ENCODE measurements around the gene MDH1. TPM values are rescaled to one million over a fixed set of nuclear protein-coding genes. Genes with fewer than 3 reads are reported as not detected.

Gene MDH1
- total and polyA plus RNA-seq, 4 donors: 75.6 to 210 (median 118) TPM

DNA sequence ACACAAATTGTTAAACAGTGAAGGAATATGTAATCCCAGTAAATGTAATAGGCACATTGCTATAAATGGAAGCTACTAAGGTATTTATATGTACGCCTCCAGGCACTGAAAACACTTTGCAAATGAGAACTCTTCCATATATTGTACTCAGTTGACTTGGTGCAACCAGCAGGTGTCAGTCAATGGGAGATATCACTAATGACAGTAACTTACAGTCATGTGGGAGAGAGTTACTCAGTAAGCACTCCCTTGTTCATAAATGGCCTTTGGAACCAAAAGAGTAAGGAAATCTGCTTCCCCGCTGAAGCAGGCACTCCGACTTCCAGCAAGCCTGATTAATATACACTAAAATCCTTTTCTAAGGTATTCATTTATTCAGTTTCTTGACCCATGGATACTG, 5.9 kb downstream of the MDH1 start:
- Histone ChIP-seq H3K4me3 (ENCODE audit: low read depth in 1 of 3, low read length in 3 of 3) (no peak overlapping the region), H3K4me1 (ENCODE audit: control insufficient read depth in 4 of 4, insufficient read depth in 4 of 4, low read length in 3 of 4) (peaks cover 8 to 23% (median 17%) of the 10 kb centered on the region in 4 donors), H3K36me3 (ENCODE audit: control insufficient read depth in 4 of 4, insufficient read depth in 3 of 4, low read depth in 1 of 4, low read length in 3 of 4) (peaks cover 2 to 24% (median 17%) of the 10 kb centered on the region in 4 donors), H3K9ac (ENCODE audit: low read depth in 1 of 2, low read length in 2 of 2) (no peak overlapping the region), H3K27ac (ENCODE audit: low read depth in 1 of 2, low read length in 2 of 2) (no peak overlapping the region), H3K9me3 (ENCODE audit: control insufficient read depth in 4 of 4, low read length in 3 of 4) (no peaks in the 10 kb centered on the region), H3K27me3 (ENCODE audit: control insufficient read depth in 4 of 4, insufficient read depth in 4 of 4, low read length in 3 of 4) (no peaks in the 10 kb centered on the region)
- WGBS: 97% methylated on average over 3 of the region's 3 CpGs
- peak in 1 of 2 donors; percentile 34 for TF ChIP-seq RAD21 (IDR thresholded peaks at IDR 0.05)
- TF ChIP-seq TAF1 (conservative IDR thresholded peaks at IDR 0.05): no peak
- no peak for TF ChIP-seq YY1 (IDR thresholded peaks at IDR 0.05)
- no peak for TF ChIP-seq HNF4G (IDR thresholded peaks at IDR 0.05)
- DNase-seq (ENCODE audit: low spot score): no peak

DNA sequence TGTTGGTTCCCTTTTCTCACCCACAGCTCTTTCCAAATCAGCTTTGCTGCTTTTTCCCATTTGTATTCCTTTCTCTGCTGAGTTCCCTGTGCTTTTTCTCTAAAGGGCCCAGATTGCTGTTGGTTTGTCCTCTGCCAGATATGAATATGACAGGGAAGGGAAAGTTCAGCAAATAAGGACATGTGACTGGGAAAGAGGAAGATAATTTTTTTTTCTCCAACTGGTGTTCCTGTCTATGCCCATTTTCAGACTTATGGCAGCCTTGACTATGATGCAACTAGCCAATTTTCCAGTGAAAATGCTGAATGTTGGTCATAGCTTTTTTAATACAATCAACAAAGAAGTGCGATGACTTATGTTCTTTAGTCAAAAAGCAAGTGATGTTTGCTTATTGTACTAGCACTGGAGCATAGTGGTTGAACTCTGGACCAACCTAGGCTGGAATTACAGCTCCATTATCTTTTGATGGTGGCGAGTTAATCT, 7.7 kb downstream of the MDH1 start:
- peaks cover 0 to 5% (median 3%) of the 10 kb centered on the region in 4 donors for H3K4me1 ChIP-seq (ENCODE audit: control insufficient read depth in 4 of 4, insufficient read depth in 4 of 4, low read length in 3 of 4)
- H3K27ac ChIP-seq (ENCODE audit: low read depth in 1 of 2, low read length in 2 of 2): no peak overlapping the region
- DNase-seq (ENCODE audit: low spot score): no peak
- peak in 1 of 2 donors; percentile 18 for TF ChIP-seq HNF4A (conservative IDR thresholded peaks at IDR 0.05)
- TF ChIP-seq, protein P1, sequence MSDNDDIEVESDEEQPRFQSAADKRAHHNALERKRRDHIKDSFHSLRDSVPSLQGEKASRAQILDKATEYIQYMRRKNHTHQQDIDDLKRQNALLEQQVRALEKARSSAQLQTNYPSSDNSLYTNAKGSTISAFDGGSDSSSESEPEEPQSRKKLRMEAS (IDR thresholded peaks at IDR 0.05): no peak
- H3K36me3 ChIP-seq (ENCODE audit: control insufficient read depth in 4 of 4, insufficient read depth in 3 of 4, low read depth in 1 of 4, low read length in 3 of 4): peaks cover 7 to 40% (median 27%) of the 10 kb centered on the region in 4 donors
- H3K27me3 ChIP-seq (ENCODE audit: control insufficient read depth in 4 of 4, insufficient read depth in 4 of 4, low read length in 3 of 4): no peaks in the 10 kb centered on the region
- H3K4me3 ChIP-seq (ENCODE audit: low read depth in 1 of 3, low read length in 3 of 3): no peak overlapping the region
- H3K9ac ChIP-seq (ENCODE audit: low read depth in 1 of 2, low read length in 2 of 2): no peak overlapping the region
- WGBS: 79% methylated on average over 2 of the region's 2 CpGs
- H3K9me3 ChIP-seq (ENCODE audit: control insufficient read depth in 4 of 4, low read length in 3 of 4): no peaks in the 10 kb centered on the region

GRCh38 chr2:63598981-63599380, 10.2 kb downstream of the MDH1 start:
- Histone ChIP-seq H3K36me3 (ENCODE audit: control insufficient read depth in 4 of 4, insufficient read depth in 3 of 4, low read depth in 1 of 4, low read length in 3 of 4) (peaks cover 7 to 42% (median 34%) of the 10 kb centered on the region in 4 donors), H3K4me1 (ENCODE audit: control insufficient read depth in 4 of 4, insufficient read depth in 4 of 4, low read length in 3 of 4) (peaks cover 0 to 5% (median under 1%) of the 10 kb centered on the region in 4 donors), H3K4me3 (ENCODE audit: low read depth in 1 of 3, low read length in 3 of 3) (no peak overlapping the region), H3K9ac (ENCODE audit: low read depth in 1 of 2, low read length in 2 of 2) (no peak overlapping the region), H3K27me3 (ENCODE audit: control insufficient read depth in 4 of 4, insufficient read depth in 4 of 4, low read length in 3 of 4) (no peaks in the 10 kb centered on the region), H3K27ac (ENCODE audit: low read depth in 1 of 2, low read length in 2 of 2) (no peak overlapping the region), H3K9me3 (ENCODE audit: control insufficient read depth in 4 of 4, low read length in 3 of 4) (no peaks in the 10 kb centered on the region)
- WGBS: 95% methylated on average over 2 of the region's 2 CpGs
- DNase-seq (ENCODE audit: low spot score): no peak
- no peak for TF ChIP-seq GABPA (IDR thresholded peaks at IDR 0.05 in 1 of 2, conservative IDR thresholded peaks at IDR 0.05 in 1 of 2)
- no peak for TF ChIP-seq CTCF (IDR thresholded peaks at IDR 0.05; ENCODE audit: low read depth, low read length, missing input control)
- TF ChIP-seq, protein P2, sequence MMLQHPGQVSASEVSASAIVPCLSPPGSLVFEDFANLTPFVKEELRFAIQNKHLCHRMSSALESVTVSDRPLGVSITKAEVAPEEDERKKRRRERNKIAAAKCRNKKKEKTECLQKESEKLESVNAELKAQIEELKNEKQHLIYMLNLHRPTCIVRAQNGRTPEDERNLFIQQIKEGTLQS (IDR thresholded peaks at IDR 0.05): no peak
- no peak for TF ChIP-seq RXRA (IDR thresholded peaks at IDR 0.05)
- TF ChIP-seq, protein P3, sequence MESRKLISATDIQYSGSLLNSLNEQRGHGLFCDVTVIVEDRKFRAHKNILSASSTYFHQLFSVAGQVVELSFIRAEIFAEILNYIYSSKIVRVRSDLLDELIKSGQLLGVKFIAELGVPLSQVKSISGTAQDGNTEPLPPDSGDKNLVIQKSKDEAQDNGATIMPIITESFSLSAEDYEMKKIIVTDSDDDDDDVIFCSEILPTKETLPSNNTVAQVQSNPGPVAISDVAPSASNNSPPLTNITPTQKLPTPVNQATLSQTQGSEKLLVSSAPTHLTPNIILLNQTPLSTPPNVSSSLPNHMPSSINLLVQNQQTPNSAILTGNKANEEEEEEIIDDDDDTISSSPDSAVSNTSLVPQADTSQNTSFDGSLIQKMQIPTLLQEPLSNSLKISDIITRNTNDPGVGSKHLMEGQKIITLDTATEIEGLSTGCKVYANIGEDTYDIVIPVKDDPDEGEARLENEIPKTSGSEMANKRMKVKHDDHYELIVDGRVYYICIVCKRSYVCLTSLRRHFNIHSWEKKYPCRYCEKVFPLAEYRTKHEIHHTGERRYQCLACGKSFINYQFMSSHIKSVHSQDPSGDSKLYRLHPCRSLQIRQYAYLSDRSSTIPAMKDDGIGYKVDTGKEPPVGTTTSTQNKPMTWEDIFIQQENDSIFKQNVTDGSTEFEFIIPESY (IDR thresholded peaks at IDR 0.05): no peak
- no peak for TF ChIP-seq NR2F2 (IDR thresholded peaks at IDR 0.05)
- no peak for TF ChIP-seq JUND (IDR thresholded peaks at IDR 0.05)
- TF ChIP-seq SP1 (IDR thresholded peaks at IDR 0.05): no peak
